HEK293T (cell line): Measurements from ENCODE around the gene SLC13A5.
A peak's percentile ranks its signal among the peaks of the same experiment; 100 is the strongest.
"Not testable (repeated sequence)": the region's sequence is repeated elsewhere in the genome, so short reads cannot be mapped to it uniquely, and the experiment has no call there.

Experiments used
- CTCF ChIA-PET: fragments of 350-600 bp; formaldehyde crosslinking; extraction: SDS; loops from one replicate; lab custom pipeline; 2021; ENCODE audit warnings: antibody characterized with exemption, inconsistent platforms; lab: Yijun Ruan, JAX
- POLR2A ChIA-PET: fragments of 350-600 bp; formaldehyde crosslinking; extraction: SDS; loops from one replicate; lab custom pipeline; 2020; ENCODE audit warnings: antibody characterized with exemption, inconsistent platforms; lab: Yijun Ruan, JAX
- DNase-seq: peaks from one replicate; pipeline ENCODE4 v3.0.0; 2012; ENCODE audit warnings: mixed read lengths; ENCODE audit errors: extremely low spot score
- ARNT ChIP-seq: fragments of 450-650 bp; IDR thresholded peaks from 2 replicates; pipeline ENCODE4 v1.6.1; 2017; ENCODE audit warnings: mild to moderate bottlenecking
- BHLHE40 ChIP-seq: fragments of 450-650 bp; IDR thresholded peaks from 2 replicates; pipeline ENCODE4 v1.6.1; 2016; ENCODE audit warnings: mild to moderate bottlenecking, moderate library complexity, borderline replicate concordance
- CTBP1 ChIP-seq: fragments of 450-650 bp; IDR thresholded peaks from 2 replicates; pipeline ENCODE4 v1.6.1; 2016; ENCODE audit warnings: borderline replicate concordance
- ELF4 ChIP-seq: fragments of 450-650 bp; IDR thresholded peaks from 2 replicates; pipeline ENCODE4 v1.6.1; 2017; ENCODE audit warnings: antibody characterized with exemption
- FOXA1 ChIP-seq: fragments of 450-650 bp; IDR thresholded peaks from 2 replicates; pipeline ENCODE4 v1.6.1; 2016; ENCODE audit warnings: mild to moderate bottlenecking
- FOXK2 ChIP-seq: fragments of 450-650 bp; IDR thresholded peaks from 2 replicates; pipeline ENCODE4 v1.6.1; 2016; ENCODE audit warnings: mild to moderate bottlenecking
- FOXM1 ChIP-seq: fragments of 450-650 bp; IDR thresholded peaks from 2 replicates; pipeline ENCODE4 v1.6.1; 2017; ENCODE audit warnings: mild to moderate bottlenecking, borderline replicate concordance
- HDGF ChIP-seq: fragments of 450-650 bp; IDR thresholded peaks from 2 replicates; pipeline ENCODE4 v1.6.1; 2017; ENCODE audit warnings: antibody characterized with exemption, borderline replicate concordance
- L3MBTL2 ChIP-seq: fragments of 450-650 bp; conservative IDR thresholded peaks from 2 replicates; pipeline ENCODE4 v1.6.1; 2016; ENCODE audit warnings: mild to moderate bottlenecking
- LEF1 ChIP-seq: fragments of 450-650 bp; IDR thresholded peaks from 2 replicates; pipeline ENCODE4 v1.6.1; 2017; ENCODE audit warnings: mild to moderate bottlenecking, borderline replicate concordance
- NFRKB ChIP-seq: fragments of 450-650 bp; IDR thresholded peaks from 2 replicates; pipeline ENCODE4 v1.6.1; 2016; ENCODE audit warnings: mild to moderate bottlenecking, moderate library complexity
- PKNOX1 ChIP-seq: fragments of 450-650 bp; IDR thresholded peaks from 2 replicates; pipeline ENCODE4 v1.6.1; 2016
- SP1 ChIP-seq: fragments of 450-650 bp; IDR thresholded peaks from 2 replicates; pipeline ENCODE4 v1.6.1; 2017
- SUZ12 ChIP-seq: fragments of 450-650 bp; IDR thresholded peaks from 2 replicates; pipeline ENCODE4 v1.6.1; 2016; ENCODE audit warnings: mild to moderate bottlenecking
- ZNF384 ChIP-seq: fragments of 450-650 bp; IDR thresholded peaks from 2 replicates; pipeline ENCODE4 v1.6.1; 2016

The SLC13A5 gene

DNA sequence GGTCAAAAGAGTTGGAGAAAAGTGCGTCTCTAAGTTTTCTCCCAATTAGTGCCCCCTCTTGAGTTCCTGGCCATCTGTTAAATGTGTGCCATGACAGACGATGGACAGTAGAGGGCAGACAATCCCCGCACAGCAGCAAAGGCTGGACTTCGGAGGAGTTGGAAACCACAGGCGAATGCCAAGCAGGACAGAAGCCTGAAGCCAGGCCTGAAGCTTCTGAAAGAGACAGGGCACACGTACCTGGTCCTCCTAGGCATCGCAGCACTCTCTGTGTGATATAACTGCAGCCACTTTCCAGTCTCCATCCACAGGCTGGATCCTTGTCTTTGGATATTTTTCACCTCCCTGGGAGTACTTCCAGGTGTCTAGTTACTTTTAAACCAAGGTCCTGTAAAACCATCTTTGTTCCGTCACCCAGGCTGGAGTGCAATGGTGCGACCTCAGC, 47.1 kb downstream of the SLC13A5 start:
- CTCF ChIA-PET, result interaction anchor here (0.6 to 2.0 kb wide), 5 partner anchors 174 to 512 kb away, joined by 3 to 5 read pairs (median 3); no protein-coding TSS in a partner anchor
- DNase-seq, result peak; percentile 83
- POLR2A ChIA-PET, result no interaction called here
- TF ChIP-seq LEF1 (no peak), ARNT (no peak), ZNF384 (no peak), FOXK2 (no peak), FOXM1 (no peak), NFRKB (no peak), PKNOX1 (no peak), SUZ12 (no peak), L3MBTL2 (no peak), ELF4 (no peak), CTBP1 (no peak)

DNA sequence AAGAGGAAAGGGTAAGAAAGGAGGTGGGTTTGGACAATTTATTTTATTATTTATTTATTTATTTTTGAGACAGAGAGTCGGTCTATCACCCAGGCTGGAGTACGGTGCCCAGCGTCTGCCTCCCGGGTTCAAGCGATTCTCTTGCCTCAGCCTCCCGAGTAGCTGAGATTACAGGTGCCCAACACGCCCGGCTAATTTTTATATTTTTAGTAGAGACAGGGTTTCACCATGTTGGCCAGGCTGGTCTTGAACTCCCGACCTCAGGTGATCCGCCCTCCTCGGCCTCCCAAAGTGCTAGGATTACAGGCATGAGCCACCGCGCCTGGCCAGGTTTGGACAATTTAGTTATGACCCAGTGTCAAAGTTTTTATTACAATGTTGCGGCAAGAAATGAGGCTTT, 50.0 kb downstream of the SLC13A5 start:
- CTCF ChIA-PET, DNase-seq, POLR2A ChIA-PET: not testable (repeated sequence)

GRCh38 chr17:6661464-6661848, 51.7 kb downstream of the SLC13A5 start:
- DNase-seq, result no peak
- no peak for TF ChIP-seq L3MBTL2
- no peak for TF ChIP-seq FOXM1
- TF ChIP-seq SUZ12, result no peak
- TF ChIP-seq SP1, result no peak
- no peak for TF ChIP-seq ELF4
- no peak for TF ChIP-seq LEF1
- no peak for TF ChIP-seq ZNF384
- TF ChIP-seq NFRKB, result no peak
- TF ChIP-seq HDGF, result no peak
- ChIA-PET CTCF (no interaction called here), POLR2A (interaction anchor here (1.4 kb wide), 1 partner anchor 10 kb away, joined by 6 read pairs; the partner anchor contains the start of genes C17orf100 and MED31)

DNA sequence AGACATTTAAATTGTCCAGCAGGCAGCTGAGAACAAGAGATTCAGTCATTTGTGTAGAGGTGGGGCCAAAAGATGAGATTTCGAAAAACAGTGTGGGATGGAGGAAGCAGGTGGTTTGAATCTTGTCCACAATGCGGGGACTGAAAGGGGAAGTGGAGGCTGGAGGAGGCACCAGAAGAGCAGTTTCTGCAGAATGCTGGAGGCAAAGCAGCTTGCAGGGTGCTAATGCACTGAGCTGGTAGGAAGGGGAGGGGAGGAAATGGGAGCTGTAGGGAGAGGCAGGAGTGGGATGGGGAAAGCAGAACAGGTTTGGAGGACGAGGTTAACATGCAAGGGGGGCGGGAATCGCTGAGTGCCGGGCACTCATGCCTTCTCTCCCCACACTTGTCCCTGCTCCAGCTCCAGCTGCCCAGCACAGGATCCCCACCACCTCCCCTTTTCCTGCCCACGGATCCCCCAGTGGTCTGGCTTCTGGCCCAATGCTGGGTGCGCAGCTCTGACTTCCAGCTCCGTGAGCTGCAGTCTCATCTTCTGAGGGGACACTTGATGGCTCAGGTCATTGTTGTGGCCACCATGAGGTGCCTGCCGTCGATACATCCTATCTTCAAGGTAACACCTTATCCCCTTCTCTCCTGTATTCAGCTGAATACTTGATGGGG, 52.2 kb downstream of the SLC13A5 start:
- ChIA-PET POLR2A (interaction anchor here (1.4 kb wide), 1 partner anchor 10 kb away, joined by 6 read pairs; the partner anchor contains the start of genes C17orf100 and MED31), CTCF (no interaction called here)
- DNase-seq, result no peak
- no peak for TF ChIP-seq PKNOX1
- no peak for TF ChIP-seq FOXA1
- no peak for TF ChIP-seq HDGF

GRCh38 chr17:6660101-6660500, 53.1 kb downstream of the SLC13A5 start:
- ChIA-PET POLR2A (no interaction called here), CTCF (no interaction called here)
- TF ChIP-seq BHLHE40, result no peak
- no peak for DNase-seq

GRCh38 chr17:6658411-6658810, 54.8 kb downstream of the SLC13A5 start:
- CTCF ChIA-PET, POLR2A ChIA-PET: not testable (repeated sequence)

GRCh38 chr17:6657633-6658287, 55.4 kb downstream of the SLC13A5 start:
- CTCF ChIA-PET, result no interaction called here
- no peak for DNase-seq
- TF ChIP-seq FOXM1 (no peak), FOXK2 (no peak), ARNT (no peak), FOXA1 (no peak), NFRKB (no peak), L3MBTL2 (no peak), SUZ12 (no peak), ZNF384 (no peak)
- POLR2A ChIA-PET, result no interaction called here

More at GRCh38 chr17:6658411-6658810, 54.8 kb downstream of the SLC13A5 start:
- DNase-seq, result not testable (repeated sequence)

DNA sequence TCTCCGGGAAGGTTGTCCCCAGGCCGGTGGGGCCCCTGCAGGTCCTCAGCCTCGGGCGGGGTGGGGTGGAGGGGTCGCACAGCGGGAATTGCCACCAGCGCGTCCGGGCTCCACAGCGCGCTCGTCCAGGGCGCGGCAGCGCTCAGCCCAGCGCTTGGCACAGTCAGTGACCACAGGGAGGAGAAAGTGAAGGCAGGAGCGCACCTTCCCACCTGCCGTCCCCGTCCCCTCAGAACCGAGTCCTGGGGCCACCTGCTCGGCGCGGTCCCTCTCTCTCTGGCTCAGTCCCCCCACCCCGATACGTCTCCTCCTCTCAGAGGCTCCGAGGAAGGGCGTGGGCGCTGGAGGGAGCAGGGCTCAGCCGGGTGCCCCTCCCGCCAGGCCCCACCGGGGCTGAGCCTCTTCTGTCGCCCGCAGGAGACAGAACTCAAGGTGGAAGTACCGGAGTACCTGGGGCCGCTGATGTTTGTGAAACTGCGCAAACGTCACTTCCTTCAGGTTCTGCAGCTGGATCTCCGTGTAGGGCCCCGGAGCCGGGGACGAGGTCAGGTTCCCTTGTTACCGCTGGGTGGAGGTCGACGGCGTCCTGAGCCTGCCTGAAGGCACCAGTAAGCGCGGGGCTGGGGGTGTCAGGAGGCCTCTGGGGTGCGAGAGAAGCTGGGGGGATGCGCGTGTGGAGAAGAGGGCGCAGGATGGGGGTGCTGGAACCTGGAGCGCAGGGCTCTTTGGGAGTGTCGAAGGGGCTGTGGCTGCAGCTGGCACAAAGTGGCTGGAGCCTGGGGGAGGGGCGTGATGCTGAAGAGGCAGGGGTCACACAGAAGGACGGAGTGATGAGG, 56.2 kb downstream of the SLC13A5 start:
- DNase-seq, POLR2A ChIA-PET, CTCF ChIA-PET: not testable (repeated sequence)

GRCh38 chr17:6655732-6656361, 57.3 kb downstream of the SLC13A5 start:
- POLR2A ChIA-PET, CTCF ChIA-PET, DNase-seq: not testable (repeated sequence)
